DOHH2 (cell line): ENCODE measurements around the gene CBL.

Experiments used
- H3F3A ChIP-seq: fragments of 200-600 bp; sonication (generic), shearing (Covaris generic); 2 replicates; pipeline ENCODE4 v1.6.0; 2016; ENCODE audit warnings: antibody characterized with exemption, mild to moderate bottlenecking; ENCODE audit not compliant: control insufficient read depth, insufficient read depth
- H3K27ac ChIP-seq: fragments of 200-600 bp; sonication (generic); 2 replicates; pipeline ENCODE4 v1.5.1; 2014; ENCODE audit warnings: low read depth, mild to moderate bottlenecking, low read length, moderate library complexity
- H3K27me3 ChIP-seq: fragments of 200-600 bp; sonication (generic); 2 replicates; pipeline ENCODE4 v1.6.1; 2014; ENCODE audit warnings: mild to moderate bottlenecking, low read length, mixed read lengths; ENCODE audit not compliant: control insufficient read depth
- H3K36me3 ChIP-seq: fragments of 200-600 bp; sonication (generic); 2 replicates; pipeline ENCODE4 v1.6.1; 2014; ENCODE audit warnings: mild to moderate bottlenecking, low read length, moderate library complexity, mixed read lengths; ENCODE audit not compliant: control insufficient read depth
- H3K4me1 ChIP-seq: fragments of 200-600 bp; sonication (generic); 2 replicates; pipeline ENCODE4 v1.6.1; 2014; ENCODE audit warnings: mild to moderate bottlenecking, low read length, mixed read lengths; ENCODE audit not compliant: control insufficient read depth
- H3K4me2 ChIP-seq: fragments of 200-600 bp; sonication (generic); 2 replicates; pipeline ENCODE4 v1.6.0; 2014; ENCODE audit warnings: mild to moderate bottlenecking, low read length, moderate library complexity
- H3K4me3 ChIP-seq: fragments of 200-600 bp; sonication (generic); 2 replicates; pipeline ENCODE4 v1.5.1; 2014; ENCODE audit warnings: mild to moderate bottlenecking, low read length, mixed read lengths
- H3K79me2 ChIP-seq: fragments of 200-600 bp; sonication (generic); 2 replicates; pipeline ENCODE4 v1.6.1; 2014; ENCODE audit warnings: mild to moderate bottlenecking, low read length, mixed read lengths; ENCODE audit not compliant: control insufficient read depth
- H3K9me2 ChIP-seq: fragments of 200-600 bp; sonication (generic); replicated peaks from 2 replicates; pipeline ENCODE4 v1.6.1; 2014; ENCODE audit warnings: mild to moderate bottlenecking, low read length, mixed read lengths; ENCODE audit not compliant: control insufficient read depth
- H3K9me3 ChIP-seq: fragments of 200-600 bp; sonication (generic); 2 replicates; pipeline ENCODE4 v1.6.1; 2014; ENCODE audit warnings: antibody characterized with exemption, low read length, mixed read lengths; ENCODE audit not compliant: control insufficient read depth, insufficient read depth
- H4K20me1 ChIP-seq: fragments of 200-600 bp; sonication (generic); 2 replicates; pipeline ENCODE4 v1.6.0; 2014; ENCODE audit warnings: low read depth, mild to moderate bottlenecking, antibody characterized with exemption, low read length, moderate library complexity; ENCODE audit not compliant: control insufficient read depth, insufficient read depth
- EZH2phosphoT487 ChIP-seq: fragments of 200-600 bp; sonication (generic); IDR thresholded peaks from 2 replicates; pipeline ENCODE4 v1.6.1; 2017; ENCODE audit warnings: borderline replicate concordance, mild to moderate bottlenecking, antibody characterized with exemption, low read length, moderate library complexity, mixed read lengths
- TF ChIP-seq, protein P1 (sequence below): fragments of 200-600 bp; sonication (generic); IDR thresholded peaks from one replicate; pipeline ENCODE4 v1.5.1; 2014; ENCODE audit warnings: antibody characterized with exemption, mild to moderate bottlenecking, low read depth, low read length; ENCODE audit not compliant: poor library complexity, severe bottlenecking

CBL gene

GRCh38 chr11:119185981-119186634 is 20.0 kb upstream of the CBL start:
- Histone ChIP-seq H3K27ac (no peak overlapping the region), H3K4me1 (no peaks in the 10 kb centered on the region), H3K79me2 (no peaks in the 10 kb centered on the region), H3K4me3 (no peak overlapping the region), H3K36me3 (no peaks in the 10 kb centered on the region), H3K9me3 (no peaks in the 10 kb centered on the region), H3F3A (no peaks in the 10 kb centered on the region), H4K20me1 (no peaks in the 10 kb centered on the region), H3K9me2 (no peaks in the 10 kb centered on the region), H3K4me2 (no peak overlapping the region), H3K27me3 (no peaks in the 10 kb centered on the region)
- TF ChIP-seq, protein P1, sequence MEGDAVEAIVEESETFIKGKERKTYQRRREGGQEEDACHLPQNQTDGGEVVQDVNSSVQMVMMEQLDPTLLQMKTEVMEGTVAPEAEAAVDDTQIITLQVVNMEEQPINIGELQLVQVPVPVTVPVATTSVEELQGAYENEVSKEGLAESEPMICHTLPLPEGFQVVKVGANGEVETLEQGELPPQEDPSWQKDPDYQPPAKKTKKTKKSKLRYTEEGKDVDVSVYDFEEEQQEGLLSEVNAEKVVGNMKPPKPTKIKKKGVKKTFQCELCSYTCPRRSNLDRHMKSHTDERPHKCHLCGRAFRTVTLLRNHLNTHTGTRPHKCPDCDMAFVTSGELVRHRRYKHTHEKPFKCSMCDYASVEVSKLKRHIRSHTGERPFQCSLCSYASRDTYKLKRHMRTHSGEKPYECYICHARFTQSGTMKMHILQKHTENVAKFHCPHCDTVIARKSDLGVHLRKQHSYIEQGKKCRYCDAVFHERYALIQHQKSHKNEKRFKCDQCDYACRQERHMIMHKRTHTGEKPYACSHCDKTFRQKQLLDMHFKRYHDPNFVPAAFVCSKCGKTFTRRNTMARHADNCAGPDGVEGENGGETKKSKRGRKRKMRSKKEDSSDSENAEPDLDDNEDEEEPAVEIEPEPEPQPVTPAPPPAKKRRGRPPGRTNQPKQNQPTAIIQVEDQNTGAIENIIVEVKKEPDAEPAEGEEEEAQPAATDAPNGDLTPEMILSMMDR = no peak
- no peak for TF ChIP-seq EZH2phosphoT487

DNA sequence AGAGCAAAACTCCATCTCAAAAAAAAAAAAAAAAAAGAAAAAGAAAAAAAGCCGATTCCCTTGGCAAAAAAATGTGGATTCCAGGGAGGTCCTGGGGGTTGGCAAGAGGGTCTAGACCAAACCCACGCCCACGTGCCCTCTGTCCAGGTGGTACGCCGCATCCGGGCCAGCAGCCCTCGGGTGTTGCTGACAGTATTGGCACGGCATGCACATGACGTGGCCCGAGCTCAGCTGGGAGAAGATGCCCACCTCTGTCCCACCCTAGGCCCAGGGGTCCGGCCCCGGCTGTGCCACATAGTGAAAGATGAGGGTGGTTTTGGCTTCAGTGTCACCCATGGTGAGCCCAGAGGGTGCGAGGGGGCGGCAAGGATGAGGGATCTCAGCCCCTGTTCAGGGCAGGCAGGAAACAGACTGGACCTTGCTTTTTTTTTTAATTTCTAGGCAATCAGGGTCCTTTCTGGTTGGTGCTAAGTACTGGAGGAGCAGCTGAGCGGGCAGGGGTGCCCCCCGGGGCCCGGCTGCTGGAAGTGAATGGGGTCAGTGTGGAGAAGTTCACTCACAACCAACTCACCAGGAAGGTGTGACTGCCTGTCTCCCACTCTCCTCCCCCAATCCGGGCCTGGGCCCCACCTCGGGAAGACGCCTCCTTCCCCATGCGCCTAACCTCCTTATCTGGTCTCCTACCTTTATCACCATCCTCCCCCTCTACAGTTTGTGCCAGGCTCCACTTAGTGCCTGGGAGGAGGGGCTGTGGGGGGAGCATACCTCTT is 18.8 kb upstream of the CBL start:
- Histone ChIP-seq H3K79me2 (no peaks in the 10 kb centered on the region), H3K36me3 (no peaks in the 10 kb centered on the region), H3K4me2 (no peak overlapping the region), H4K20me1 (no peaks in the 10 kb centered on the region), H3K9me3 (no peaks in the 10 kb centered on the region), H3F3A (no peaks in the 10 kb centered on the region), H3K4me1 (no peaks in the 10 kb centered on the region), H3K27me3 (no peaks in the 10 kb centered on the region), H3K27ac (no peak overlapping the region), H3K4me3 (no peak overlapping the region), H3K9me2 (no peaks in the 10 kb centered on the region)
- TF ChIP-seq EZH2phosphoT487 = no peak
- TF ChIP-seq, protein P1 = no peak

DNA sequence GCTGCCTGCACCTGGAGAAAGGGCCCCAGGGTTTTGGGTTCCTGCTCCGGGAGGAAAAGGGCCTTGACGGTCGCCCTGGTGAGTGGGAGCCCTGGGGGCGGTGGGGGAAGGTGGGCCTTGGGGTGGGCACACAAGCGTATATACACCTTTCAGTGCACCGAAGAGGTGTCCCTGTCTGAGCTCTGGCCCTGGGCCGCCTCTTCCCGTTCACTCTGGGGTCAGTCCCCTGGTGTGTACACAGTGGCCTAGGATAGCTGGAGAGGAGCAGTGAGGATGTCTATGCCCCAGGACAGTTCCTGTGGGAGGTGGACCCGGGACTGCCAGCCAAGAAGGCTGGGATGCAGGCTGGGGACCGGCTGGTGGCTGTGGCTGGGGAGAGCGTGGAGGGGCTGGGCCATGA is 18.1 kb upstream of the CBL start:
- no peak for TF ChIP-seq EZH2phosphoT487
- TF ChIP-seq, protein P1 = no peak
- no peaks in the 10 kb centered on the region for H3K4me1 ChIP-seq
- H3K79me2 ChIP-seq = no peaks in the 10 kb centered on the region
- no peaks in the 10 kb centered on the region for H3K36me3 ChIP-seq
- no peaks in the 10 kb centered on the region for H4K20me1 ChIP-seq
- no peak overlapping the region for H3K27ac ChIP-seq
- no peaks in the 10 kb centered on the region for H3F3A ChIP-seq
- H3K27me3 ChIP-seq = no peaks in the 10 kb centered on the region
- no peak overlapping the region for H3K4me2 ChIP-seq
- no peaks in the 10 kb centered on the region for H3K9me3 ChIP-seq
- no peak overlapping the region for H3K4me3 ChIP-seq
- H3K9me2 ChIP-seq = no peaks in the 10 kb centered on the region
